Hematopoietic multipotent progenitor cell treated with erythropoietin and hydrocortisone succinate and interleukin-3 and kit ligand, for 8 days (in vitro differentiated cells): ENCODE results near the gene DBP.
"Not testable (repeated sequence)": the region's sequence is repeated elsewhere in the genome, so short reads cannot be mapped to it uniquely, and the experiment has no call there.

Source experiments
- DNase-seq: peaks from one replicate; pipeline ENCODE4 v3.0.0-alpha.2; 2015

The DBP gene, protein sequence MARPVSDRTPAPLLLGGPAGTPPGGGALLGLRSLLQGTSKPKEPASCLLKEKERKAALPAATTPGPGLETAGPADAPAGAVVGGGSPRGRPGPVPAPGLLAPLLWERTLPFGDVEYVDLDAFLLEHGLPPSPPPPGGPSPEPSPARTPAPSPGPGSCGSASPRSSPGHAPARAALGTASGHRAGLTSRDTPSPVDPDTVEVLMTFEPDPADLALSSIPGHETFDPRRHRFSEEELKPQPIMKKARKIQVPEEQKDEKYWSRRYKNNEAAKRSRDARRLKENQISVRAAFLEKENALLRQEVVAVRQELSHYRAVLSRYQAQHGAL

DNA sequence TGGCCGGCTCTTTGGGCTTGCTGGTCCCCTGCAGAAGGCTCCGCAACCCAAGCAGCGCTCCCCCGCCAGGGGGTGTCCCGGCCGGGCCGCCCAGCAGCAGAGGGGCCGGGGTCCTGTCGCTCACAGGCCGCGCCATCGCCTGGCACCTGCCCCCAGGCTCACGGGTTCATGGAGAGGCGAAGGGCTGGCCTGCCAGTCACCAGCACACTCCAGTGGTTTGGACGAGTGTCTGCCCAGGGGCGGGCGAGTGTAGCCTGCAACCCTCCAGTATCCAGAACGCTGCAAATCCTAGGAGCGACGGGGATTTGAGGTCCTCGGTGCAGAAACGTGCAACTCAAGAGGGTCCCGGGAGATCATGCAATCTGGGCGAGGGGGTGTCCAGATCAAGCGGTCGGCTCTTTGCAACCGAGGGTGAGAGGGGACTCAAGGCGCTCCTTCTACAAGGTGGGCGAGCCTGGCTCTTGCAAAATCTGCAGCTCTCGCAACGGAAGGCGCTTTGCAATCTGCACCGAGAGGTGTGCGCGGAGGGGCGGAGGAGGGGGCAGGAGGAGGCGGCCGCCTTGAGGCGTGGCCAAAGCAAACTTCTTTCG lies at the start of gene DBP:
Gene DBP (minus strand): TSS at position 521 of the 590 bp plus-strand sequence. CDS start 385 bp downstream, at position 136.
- DNase-seq: no peak

DNA sequence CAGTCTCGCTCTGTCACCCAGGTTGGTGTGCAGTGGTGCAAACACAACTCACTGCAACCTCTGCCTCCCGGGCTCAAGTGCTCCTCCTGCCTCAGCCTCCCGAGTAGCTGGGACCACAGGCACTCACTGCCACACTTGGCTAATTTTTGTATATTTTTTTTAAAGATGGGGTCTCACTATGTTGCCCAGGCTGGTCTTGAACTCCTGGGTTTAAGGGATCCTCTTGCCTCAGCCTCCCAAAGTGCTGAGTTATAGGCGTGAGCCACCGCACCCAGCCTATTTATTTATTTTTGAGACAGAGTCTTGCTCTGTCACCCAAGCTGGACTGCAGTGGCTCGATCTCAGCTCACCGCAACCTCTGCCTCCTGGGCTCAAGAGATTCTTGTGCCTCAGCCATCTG lies 49.5 kb upstream of the DBP start:
- DNase-seq: not testable (repeated sequence)

DNA sequence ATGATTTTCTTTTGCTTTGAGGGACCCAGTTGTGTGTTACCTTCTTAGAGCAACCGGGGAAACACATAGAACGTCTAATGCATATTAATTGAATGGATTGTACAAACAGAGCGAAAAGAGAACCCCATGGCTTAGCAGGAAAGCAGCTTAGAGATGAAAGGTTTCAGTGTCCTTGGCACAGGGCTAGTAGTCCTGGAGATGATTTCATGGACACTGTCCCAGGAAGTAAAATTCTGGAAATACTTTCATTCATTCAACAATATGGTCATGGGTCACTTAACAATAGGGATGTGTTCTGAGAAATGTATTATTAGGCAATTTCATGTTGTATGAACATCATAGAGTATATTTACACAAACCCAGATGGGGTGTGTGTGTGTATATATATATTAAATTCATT lies 48.9 kb upstream of the DBP start:
- DNase-seq: no peak

DNA sequence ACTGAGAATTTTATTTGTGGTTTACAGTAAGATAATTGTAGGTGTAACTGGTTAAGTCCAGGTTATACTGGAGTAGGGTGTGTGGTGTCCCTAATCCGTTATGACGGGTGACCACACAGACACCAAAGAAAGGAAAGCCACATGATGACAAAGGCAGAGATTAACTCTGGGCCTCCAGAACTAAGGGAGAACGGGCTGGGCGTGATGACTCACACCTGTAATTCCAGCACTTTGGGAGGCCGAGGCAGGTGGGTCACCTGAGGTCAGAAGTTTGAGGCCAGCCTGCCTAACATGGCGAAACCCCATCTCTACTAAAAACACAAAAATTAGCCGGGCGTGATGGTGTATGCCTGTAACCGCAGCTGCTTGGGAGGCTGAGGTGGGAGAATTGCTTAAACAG lies 48.4 kb upstream of the DBP start:
- no peak for DNase-seq

DNA sequence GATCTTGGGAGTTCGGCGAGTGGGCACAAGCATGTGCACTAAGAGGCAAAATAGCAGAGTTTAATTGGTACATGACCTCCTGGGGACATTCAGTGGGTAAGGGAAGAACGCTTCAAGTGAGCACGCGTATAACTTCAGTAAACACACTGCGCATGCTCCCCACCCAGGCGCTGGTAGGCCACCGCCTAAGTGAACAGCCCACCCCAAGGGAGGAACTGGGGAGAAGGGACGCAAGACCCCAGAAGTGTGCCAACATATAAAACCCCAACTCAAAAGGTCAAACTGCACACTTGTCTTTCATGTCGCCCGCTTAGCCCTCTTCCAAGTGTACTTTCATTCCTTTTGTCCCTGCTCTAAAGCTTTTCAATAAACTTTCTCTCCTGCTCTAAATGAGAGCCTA lies 46.2 kb upstream of the DBP start:
- peak; percentile 62 for DNase-seq

DNA sequence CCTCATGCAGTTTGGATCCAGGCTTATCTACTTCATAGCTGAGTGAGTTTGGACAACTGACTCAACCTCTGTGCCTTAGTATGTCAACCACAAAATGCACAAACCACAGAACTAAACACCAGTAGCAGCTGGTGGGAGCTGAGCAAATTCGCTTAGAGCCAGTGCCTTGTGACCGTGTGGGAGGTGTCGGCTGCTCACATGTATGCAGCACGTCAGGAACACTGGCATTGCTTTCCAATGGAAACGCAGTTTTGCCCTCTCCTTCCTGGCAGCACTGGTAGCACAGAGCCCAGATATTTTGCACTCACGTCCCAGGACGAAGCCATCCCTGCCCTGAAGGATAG lies 43.9 kb upstream of the DBP start:
- DNase-seq: peak; percentile 88

DNA sequence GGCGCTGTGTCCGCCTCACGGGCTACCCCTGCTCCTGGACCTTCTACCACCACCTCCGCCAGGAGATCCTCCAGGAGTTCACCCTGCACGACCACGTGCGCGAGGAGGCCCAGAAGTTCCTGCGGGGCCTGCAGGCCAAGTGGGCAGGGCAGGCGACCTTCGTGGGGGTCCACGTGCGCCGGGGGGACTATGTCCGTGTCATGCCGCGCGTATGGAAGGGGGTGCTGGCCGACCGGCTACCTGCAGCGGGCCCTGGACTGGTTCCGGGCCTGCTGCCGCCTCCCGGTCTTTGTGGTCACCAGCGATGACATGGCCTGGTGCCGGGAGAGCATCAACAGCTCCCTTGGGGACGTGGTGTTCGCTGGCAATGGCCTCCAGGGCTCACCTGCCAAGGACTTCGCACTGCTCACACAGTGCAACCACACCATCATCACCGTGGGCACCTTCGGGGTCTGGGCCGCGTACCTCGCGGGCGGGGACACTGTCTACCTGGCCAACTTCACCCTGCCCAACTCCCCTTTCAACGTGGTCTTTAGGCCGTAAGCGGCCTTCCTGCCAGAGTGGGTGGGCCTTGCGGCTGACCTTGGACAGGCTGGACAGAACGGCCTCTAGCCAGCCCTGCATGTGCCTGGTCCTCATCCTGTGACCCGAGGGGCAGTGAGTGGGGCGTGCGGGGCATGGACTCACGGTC lies 43.4 kb upstream of the DBP start:
- DNase-seq: no peak

DNA sequence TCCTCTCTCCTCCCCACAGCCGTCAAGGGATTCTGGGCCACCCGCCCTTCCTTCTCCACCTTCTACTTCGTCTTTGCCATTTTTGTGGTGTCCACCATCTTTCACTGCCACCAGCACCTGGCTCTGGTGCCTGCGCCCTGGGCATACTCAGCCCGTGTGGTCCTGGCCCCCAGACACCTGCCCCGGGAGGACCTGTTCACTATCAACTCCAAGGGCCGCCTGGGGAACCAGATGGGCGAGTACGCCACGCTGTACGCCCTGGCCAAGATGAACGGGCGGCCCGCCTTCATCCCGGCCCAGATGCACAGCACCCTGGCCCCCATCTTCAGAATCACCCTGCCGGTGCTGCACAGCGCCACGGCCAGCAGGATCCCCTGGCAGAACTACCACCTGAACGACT lies 42.8 kb upstream of the DBP start:
- not testable (repeated sequence) for DNase-seq

DNA sequence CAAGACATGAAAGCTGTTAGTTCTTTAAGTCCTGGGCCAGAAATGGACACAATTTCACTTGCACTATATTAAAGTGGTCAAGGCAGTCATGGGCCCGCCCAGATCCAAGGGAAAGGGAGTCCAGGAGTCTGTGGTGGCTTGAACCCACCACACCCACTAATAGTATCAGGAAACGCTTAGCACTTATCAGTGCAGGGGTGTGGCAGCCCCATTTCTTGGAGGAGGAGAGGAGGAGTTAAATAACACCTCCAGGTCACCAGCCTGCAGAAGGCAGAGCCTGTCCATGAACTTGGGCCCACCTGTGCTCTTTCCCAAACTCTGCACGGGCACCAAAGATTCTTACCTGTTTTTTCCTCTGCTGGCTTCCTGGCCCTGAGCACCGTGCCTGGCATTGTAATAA lies 41.0 kb upstream of the DBP start:
- DNase-seq: peak; percentile 75

DNA sequence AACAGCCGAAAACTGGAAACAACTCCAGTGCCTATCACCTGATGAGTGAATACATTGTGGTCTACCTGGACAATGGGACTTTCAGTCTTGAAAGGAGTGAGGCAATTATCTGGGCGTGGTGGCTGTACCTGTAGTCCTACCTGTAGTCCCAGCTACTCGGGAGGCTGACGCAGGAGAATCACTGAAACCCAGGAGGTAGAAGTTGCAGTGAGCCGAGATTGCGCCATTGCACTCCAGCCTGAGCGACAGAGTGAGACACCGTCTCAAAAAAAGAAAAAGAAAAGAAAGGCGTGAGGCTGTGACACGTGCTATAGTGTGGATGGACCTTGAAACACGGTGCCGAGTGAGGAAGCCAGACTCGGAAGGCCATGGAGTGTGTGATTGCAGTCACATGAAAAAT lies 39.7 kb upstream of the DBP start:
- DNase-seq: no peak

DNA sequence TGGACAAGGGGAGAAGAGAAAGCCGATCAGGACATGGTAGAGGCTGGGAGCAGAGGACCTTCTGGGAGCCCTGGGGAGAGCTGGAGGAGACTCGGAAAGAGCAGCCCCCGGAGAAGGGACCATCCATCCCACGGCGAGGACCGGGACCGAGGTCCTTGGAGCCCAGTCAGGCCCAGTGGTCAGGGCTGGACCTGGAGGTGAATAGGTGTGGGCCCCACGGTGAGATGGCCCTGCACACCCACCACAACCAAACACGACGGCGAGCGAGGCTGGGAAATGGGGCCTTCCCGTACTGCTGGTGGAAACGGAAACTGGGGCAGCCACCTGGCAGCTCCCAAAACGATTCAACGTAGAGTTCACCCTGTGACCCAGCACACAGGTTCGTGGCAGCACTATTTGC lies 39.3 kb upstream of the DBP start:
- no peak for DNase-seq

DNA sequence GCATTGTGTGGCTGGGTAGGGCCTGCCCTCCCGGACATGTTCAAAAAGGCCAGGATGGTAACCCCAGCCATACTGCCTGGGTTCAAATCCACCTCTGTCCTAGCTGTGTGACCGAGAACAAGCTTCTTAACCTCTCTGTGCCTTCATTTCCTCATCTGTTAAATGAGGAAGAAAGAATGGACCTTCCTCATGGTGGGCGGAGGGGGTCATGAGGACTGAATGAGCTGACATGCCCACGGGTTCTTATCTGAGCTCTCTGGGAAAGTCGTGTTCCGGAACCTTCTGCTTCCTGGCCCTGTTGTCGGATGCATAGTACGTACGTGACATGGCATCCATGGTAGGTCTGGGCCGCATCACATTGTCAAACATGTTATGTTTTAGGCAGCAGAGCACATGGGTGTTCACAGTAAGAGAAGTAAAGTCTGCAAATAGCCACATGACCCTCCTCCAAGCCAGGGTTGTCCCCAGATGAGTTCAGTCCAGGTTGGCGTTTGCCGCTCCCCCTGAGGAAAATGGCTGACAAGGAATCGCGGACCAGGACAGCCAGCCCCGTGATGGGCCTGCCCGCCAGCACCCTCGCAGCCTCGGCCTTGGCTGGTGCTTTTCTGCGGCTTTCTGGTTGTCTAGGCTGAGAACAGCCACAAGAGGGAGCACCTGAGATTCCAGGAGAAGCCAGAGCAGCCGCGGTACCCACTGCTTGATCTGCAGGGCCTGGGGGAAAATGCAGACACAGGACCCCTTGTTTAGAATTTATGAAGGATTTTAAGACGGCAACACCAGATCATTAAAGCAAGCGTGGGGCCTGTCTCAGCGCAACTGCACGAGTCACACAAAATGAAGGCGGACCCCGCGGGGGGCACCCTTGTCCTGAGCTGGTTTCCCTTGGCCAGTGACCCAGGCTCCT lies 38.0 kb upstream of the DBP start:
- peak; percentile 88 for DNase-seq

DNA sequence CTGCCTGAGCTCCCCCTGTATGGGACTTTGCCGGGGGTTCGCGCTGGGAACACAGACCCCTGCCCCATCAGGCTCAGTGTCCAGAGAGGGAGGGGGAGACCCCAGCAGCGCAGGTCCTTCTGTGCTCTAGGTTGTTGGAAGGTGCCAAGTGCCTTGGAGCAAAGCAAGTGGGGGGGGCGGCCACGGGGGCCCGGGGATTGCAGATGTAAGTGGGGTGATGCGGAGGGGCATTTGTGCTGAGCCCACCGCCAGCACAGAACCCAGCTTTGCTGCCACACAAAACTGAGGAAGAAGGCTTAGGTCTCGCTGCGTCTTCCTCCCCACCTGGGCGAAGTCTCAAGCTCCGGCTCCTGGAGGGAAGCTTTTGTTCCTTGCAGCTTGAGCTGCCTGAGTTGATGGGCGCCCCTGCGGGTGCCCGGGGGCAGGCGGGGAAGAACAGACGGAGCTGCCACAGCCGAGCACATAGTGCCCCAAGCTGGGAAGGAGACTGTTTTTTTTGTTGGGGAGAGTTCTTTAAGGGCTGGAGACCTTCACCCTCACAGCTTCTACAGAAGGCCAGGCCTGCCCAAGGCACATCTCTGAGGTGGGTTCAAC lies 37.1 kb upstream of the DBP start:
- no peak for DNase-seq

DNA sequence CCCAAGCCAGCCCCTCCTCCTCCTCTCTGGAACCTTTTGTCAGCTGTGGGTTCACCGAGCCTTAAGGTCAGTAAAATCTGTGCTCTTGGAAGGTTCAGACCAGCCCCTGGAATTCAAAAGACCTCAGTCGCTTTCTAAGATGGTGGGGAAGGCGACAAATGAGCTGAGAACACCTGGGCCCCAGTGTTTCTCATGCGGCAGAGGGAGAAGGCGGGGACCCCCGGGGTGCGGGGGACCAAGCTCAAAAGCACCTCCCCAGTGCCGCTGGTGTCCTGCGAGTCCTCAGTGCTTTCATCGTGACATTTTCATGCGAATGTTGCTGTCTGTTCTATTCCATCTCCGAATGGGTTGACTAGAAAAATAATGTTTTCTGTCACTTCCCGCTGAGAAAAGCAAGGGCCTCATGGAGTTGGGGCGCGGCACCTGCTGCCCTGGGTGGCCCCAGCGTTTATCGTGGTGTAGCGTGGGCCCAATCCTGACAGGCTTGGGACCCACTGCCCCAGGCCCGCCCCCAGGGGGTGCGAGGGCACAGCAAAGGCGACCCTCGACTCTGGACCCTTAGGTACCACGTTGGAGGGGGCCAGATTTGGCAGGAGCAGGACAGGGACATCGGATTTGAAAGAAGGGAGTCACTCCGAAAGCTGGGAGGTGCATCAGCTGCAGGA lies 36.4 kb upstream of the DBP start:
- DNase-seq: no peak

DNA sequence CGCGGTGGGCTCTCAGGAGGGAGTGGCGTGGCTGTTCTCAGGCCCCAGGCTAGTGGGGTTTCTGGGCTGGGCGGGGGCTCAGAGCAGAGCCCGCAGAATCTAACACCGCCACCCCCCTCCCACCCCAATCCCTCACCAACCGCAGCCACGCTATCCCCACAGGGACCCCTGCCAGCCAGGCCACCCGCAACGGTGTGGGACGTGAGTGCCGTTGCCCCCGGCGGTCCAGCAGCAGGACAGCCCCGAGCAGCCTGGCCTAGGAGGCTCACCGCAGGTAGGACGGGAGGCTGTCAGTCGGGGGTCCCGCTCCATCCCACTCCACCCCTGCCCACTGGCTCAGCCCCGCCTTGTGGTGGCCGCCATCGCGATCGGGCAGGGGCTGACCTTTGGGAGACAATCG lies 35.8 kb upstream of the DBP start, which contains the start of gene NTN5:
Gene NTN5 (minus strand): TSS at position 24 of the 400 bp plus-strand sequence. CDS start 2,031 bp downstream, outside the sequence.
- no peak for DNase-seq

DNA sequence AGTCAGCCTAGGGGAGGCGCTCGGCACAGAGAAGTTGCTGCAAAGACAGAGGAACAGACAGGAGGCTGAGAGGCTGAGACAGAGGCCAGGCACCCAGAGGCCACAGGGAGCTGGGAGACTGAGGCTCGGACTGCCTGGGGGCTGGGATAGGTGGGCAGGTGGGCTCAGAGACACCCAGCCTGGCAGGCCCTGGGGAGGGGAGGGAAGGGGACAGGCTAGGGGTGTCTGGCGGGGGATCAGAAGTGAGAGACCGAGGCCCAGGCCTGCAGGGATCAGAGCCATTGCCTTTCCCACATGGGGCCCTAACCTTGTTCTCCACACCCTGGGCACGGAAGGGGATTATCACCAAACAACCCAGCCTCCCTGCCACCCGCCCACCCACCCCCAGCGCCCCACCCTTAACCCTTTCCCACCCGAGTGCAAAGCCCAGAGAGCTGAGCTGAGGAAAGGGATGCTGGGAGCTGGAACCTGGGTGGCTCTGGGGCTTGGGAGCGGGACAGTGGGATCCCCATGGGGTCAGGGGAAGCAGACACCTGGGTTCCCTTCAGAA lies 34.3 kb upstream of the DBP start:
- DNase-seq: no peak

DNA sequence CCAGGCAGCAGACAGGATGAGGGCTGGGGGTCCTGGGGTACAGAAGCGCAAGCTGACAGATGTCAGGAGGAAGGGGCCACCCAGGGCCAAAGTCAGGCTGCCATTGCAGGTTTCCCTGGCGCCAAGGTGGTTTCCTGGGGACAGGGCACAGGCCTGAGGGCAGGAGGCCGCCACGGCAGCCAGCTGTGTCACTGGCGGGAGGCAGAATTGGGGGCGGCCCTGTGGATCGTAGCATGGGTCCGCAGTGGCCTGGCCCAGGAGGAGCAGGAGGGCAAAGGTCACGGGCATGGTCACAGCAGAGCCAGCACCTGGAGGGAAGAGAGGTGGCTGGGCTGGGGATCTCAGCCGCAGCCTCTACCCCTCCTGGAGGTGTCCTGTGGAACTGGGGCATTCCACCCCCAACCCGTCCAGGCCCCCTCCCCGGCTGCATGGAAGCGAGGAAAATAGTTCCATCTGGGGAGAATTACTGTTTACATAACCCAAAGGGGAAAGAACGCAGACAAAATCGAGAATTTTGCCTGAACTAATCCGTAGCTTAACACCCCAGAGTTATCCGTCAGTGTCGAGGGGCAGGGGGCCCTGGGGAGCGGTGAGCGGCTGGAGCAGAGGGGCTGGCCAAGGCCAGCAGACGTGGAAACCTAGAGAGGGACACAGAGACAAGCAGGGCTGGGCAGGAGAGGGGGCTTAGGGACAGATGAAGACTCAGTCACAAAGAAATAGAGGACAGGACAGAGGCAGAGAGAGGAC lies 33.7 kb upstream of the DBP start:
- no peak for DNase-seq

DNA sequence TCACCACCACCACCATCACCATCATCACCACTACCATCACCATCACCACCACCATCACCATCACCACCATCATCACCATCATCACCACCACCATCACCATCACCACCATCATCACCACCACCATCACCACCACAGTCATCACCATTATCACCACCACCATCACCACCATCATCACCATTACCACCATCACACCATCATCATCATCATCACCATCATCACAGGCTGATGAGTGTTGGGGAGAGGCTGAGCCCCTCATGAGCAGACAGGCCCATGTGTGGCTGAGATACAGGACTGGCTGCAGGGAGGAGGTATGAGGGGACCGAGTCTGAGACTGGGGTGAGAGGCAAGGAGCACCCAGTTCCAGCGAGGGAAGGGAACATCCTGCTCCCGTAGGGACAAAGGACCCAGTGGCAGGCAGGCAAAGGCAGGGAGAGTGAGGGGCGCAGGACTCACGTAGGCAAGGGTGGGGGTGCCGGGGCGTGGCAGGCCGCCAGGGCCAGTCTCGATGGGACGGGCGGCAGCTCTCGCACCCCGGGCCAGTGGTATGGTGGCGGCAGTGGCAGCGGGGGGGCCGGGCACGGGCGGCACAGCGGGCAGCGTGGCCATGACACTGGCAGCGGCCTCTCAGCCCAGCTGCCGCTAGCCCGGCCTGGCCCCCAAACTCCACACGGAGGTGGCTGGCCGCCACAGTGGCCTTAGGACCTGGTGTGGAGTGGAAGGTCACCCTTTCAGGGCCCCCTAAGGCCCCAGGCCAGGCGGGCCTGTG lies 32.9 kb upstream of the DBP start:
- no peak for DNase-seq

DNA sequence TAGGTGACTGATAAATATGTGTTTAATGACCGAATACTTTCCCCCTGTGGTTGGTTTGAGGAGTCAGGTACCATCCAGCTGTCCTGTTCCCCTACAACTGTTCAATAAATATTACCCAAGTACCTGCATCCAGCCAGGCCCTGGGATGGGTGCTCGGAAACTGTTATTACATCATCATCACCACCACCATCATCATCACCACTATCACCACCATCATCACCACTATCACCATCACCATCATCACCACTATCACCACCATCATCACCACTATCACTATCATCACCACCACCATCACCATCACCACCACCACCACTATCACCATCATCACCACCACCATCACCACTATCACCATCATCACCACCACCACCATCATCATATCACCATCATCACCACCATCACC lies 31.6 kb upstream of the DBP start:
- DNase-seq: no peak

DNA sequence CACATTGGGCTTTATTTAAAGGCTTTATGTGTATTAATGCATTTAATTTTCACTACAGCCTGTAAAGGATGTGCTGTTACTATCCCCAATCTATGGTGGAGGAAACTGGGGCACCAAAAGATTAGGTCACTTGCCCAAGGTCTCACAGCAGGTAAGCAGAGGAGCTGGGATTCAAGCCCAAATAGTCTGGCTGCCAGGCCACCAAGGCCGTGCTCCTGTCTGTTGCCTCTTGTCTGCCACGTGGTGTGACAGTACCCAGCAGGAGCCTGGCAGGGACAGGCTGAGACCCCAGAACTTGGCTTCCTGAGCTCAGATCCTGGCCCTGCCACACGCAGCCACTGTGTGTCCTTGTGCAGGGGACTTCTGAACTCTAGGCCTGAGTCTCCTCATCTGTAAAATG lies 31.2 kb upstream of the DBP start:
- DNase-seq: no peak
